Right atrium auricular region (tissue), 2 donors: ENCODE results near the gene ASCL2. TPM values are rescaled to one million over a fixed set of nuclear protein-coding genes. Genes with fewer than 3 reads are reported as not detected.
A peak's percentile ranks its signal among the peaks of the same experiment; 100 is the strongest.

Source experiments
- DNase-seq: peaks from one replicate; pipeline ENCODE4 v3.0.0-alpha.2; 2019; ENCODE audit warnings: low spot score
- H3K27ac ChIP-seq, 2 donors: fragments of 200-600 bp; sonication (generic); 1 replicate in 1 of 2; 2 replicates in 1 of 2; pipeline ENCODE4 v1.5.1; 2016 to 2019
- H3K27me3 ChIP-seq, 2 donors: fragments of 200-600 bp; sonication (generic); one replicate each; pipeline versions ENCODE4 v1.5.1 to v1.6.0; 2017 to 2019
- H3K36me3 ChIP-seq: fragments of 200-600 bp; sonication (generic); one replicate; pipeline ENCODE4 v1.5.1; 2016
- H3K4me1 ChIP-seq, 2 donors: fragments of 200-600 bp; sonication (generic); one replicate each; pipeline versions ENCODE4 v1.5.1 to v1.6.0; 2017 to 2019
- H3K4me3 ChIP-seq, 2 donors: fragments of 200-600 bp; sonication (generic); 1 replicate in 1 of 2; 2 replicates in 1 of 2; pipeline ENCODE4 v1.5.1; 2017 to 2019; ENCODE audit warnings: mild to moderate bottlenecking in 1 of 2, moderate library complexity in 1 of 2
- H3K9me3 ChIP-seq, 2 donors: fragments of 200-600 bp; sonication (generic); one replicate each; pipeline ENCODE4 v1.5.1; 2019
- CTCF ChIP-seq, 2 donors: fragments of 200-600 bp; sonication (generic); IDR thresholded peaks; one replicate each; pipeline ENCODE4 v1.5.1; 2019; ENCODE audit warnings: antibody characterized with exemption in 2 of 2
- total RNA-seq, 2 donors: library from RNA; depleted of rRNA; stranded (reverse); fragments of >200 nt; gene quantifications; one replicate each; pipeline ENCODE4 v1.1.0, GENCODE V29; 2016

Gene ASCL2
- total RNA-seq, 2 donors from 2014 or later: 0.51 TPM; not detected in 1

- peak; percentile 44 for DNase-seq
- no peak overlapping the region for H3K4me3 ChIP-seq
- no peak overlapping the region for H3K27ac ChIP-seq
- H3K9me3 ChIP-seq: no peaks in the 10 kb centered on the region
- TF ChIP-seq CTCF (IDR thresholded peaks at IDR 0.05): no peak
- H3K27me3 ChIP-seq: no peaks in the 10 kb centered on the region
- no peaks in the 10 kb centered on the region for H3K4me1 ChIP-seq
- H3K36me3 ChIP-seq: no peaks in the 10 kb centered on the region
These were observed 7.9 kb downstream of the ASCL2 start for GRCh38 chr11:2262301-2263070.

GRCh38 chr11:2261436-2262230 is 8.8 kb downstream of the ASCL2 start:
- Histone ChIP-seq H3K27me3 (no peaks in the 10 kb centered on the region), H3K4me1 (no peaks in the 10 kb centered on the region), H3K9me3 (no peaks in the 10 kb centered on the region), H3K27ac (no peak overlapping the region), H3K36me3 (no peaks in the 10 kb centered on the region), H3K4me3 (no peak overlapping the region)
- no peak for TF ChIP-seq CTCF (IDR thresholded peaks at IDR 0.05)
- peak; percentile 51 for DNase-seq

- no peaks in the 10 kb centered on the region for H3K9me3 ChIP-seq
- H3K4me3 ChIP-seq: no peak overlapping the region
- H3K27ac ChIP-seq: no peak overlapping the region
- no peaks in the 10 kb centered on the region for H3K27me3 ChIP-seq
- H3K36me3 ChIP-seq: no peaks in the 10 kb centered on the region
- TF ChIP-seq CTCF (IDR thresholded peaks at IDR 0.05): no peak
- H3K4me1 ChIP-seq: no peaks in the 10 kb centered on the region
- no peak for DNase-seq
These were observed 9.7 kb downstream of the ASCL2 start for GRCh38 chr11:2260491-2261364.

GRCh38 chr11:2259897-2260451 is 10.4 kb downstream of the ASCL2 start:
- TF ChIP-seq CTCF (IDR thresholded peaks at IDR 0.05): no peak
- no peaks in the 10 kb centered on the region for H3K27me3 ChIP-seq
- peaks cover 0 to 3% of the 10 kb centered on the region in 2 donors for H3K9me3 ChIP-seq
- DNase-seq: peak; percentile 40
- H3K4me3 ChIP-seq: no peak overlapping the region
- no peaks in the 10 kb centered on the region for H3K4me1 ChIP-seq
- no peaks in the 10 kb centered on the region for H3K36me3 ChIP-seq
- no peak overlapping the region for H3K27ac ChIP-seq

GRCh38 chr11:2259466-2259830 is 10.9 kb downstream of the ASCL2 start:
- peaks cover 0 to 6% of the 10 kb centered on the region in 2 donors for H3K9me3 ChIP-seq
- no peaks in the 10 kb centered on the region for H3K36me3 ChIP-seq
- TF ChIP-seq CTCF (IDR thresholded peaks at IDR 0.05): no peak
- no peak overlapping the region for H3K4me3 ChIP-seq
- H3K27me3 ChIP-seq: no peaks in the 10 kb centered on the region
- peak; percentile 47 for DNase-seq
- H3K4me1 ChIP-seq: no peaks in the 10 kb centered on the region
- no peak overlapping the region for H3K27ac ChIP-seq
